Uterus (tissue), 2 donors: ENCODE results near the gene HSPB7.

Experiments
- CTCF ChIP-seq, 4 experiments: fragments of 200-600 bp in 2 of 4; fragments of 450-650 bp in 2 of 4; sonication (generic) in 2 of 4; IDR thresholded peaks; one replicate each; pipeline ENCODE4 v1.5.1; 2016 to 2019; ENCODE audit warnings: antibody characterized with exemption in 4 of 4, mild to moderate bottlenecking in 2 of 4, moderate library complexity in 1 of 4
- POLR2A ChIP-seq, 2 donors: fragments of 450-650 bp; IDR thresholded peaks; one replicate each; pipeline ENCODE4 v1.6.1; 2016; ENCODE audit warnings: antibody characterized with exemption in 2 of 2, mild to moderate bottlenecking in 1 of 2, moderate library complexity in 1 of 2

- TF ChIP-seq POLR2A (IDR thresholded peaks at IDR 0.05) (no peak), CTCF (IDR thresholded peaks at IDR 0.05) (no peak)
Observed at GRCh38 chr1:16043521-16043920, 25.7 kb upstream of the HSPB7 start, which contains the start of gene CLCNKB.
